ENCODE results near the gene MRPL52.

Gene MRPL52

GRCh38 chr14:22841311-22841710 lies 11.6 kb downstream of the MRPL52 start:
- Histone ChIP-seq H3K27me3 (ENCODE audit: control insufficient read depth, insufficient read depth, low read length) (no peaks in the 10 kb centered on the region), H3K9ac (ENCODE audit: low read depth, low read length) (no peak overlapping the region)

GRCh38 chr14:22841769-22842168 lies 12.1 kb downstream of the MRPL52 start:
- Histone ChIP-seq H3K27ac (ENCODE audit: low read depth, low read length) (no peak overlapping the region), H3K4me3 (ENCODE audit: low read depth, low read length) (no peak overlapping the region), H3K9me3 (ENCODE audit: control insufficient read depth, insufficient read depth, low read length) (no peaks in the 10 kb centered on the region), H3K27me3 (ENCODE audit: control insufficient read depth, insufficient read depth, low read length) (no peaks in the 10 kb centered on the region), H3K9ac (ENCODE audit: low read depth, low read length) (no peak overlapping the region), H3K36me3 (ENCODE audit: control insufficient read depth, insufficient read depth, low read length) (peaks cover 56% of the 10 kb centered on the region), H3K4me1 (ENCODE audit: control insufficient read depth, insufficient read depth, low read length) (peaks cover 17% of the 10 kb centered on the region; the same call in 1 of the 2 replicates)

More at GRCh38 chr14:22841311-22841710, 11.6 kb downstream of the MRPL52 start:
- Histone ChIP-seq H3K4me1 (ENCODE audit: control insufficient read depth, insufficient read depth, low read length) (peaks cover 17% of the 10 kb centered on the region; the same call in 1 of the 2 replicates), H3K27ac (ENCODE audit: low read depth, low read length) (no peak overlapping the region), H3K4me3 (ENCODE audit: low read depth, low read length) (no peak overlapping the region), H3K9me3 (ENCODE audit: control insufficient read depth, insufficient read depth, low read length) (no peaks in the 10 kb centered on the region), H3K36me3 (ENCODE audit: control insufficient read depth, insufficient read depth, low read length) (peaks cover 52% of the 10 kb centered on the region)

- no peaks in the 10 kb centered on the region for H3K27me3 ChIP-seq (ENCODE audit: control insufficient read depth, insufficient read depth, low read length)
- peaks cover 58% of the 10 kb centered on the region for H3K36me3 ChIP-seq (ENCODE audit: control insufficient read depth, insufficient read depth, low read length)
- H3K27ac ChIP-seq (ENCODE audit: low read depth, low read length), result no peak overlapping the region
- H3K4me3 ChIP-seq (ENCODE audit: low read depth, low read length), result no peak overlapping the region
- no peak overlapping the region for H3K9ac ChIP-seq (ENCODE audit: low read depth, low read length)
- H3K4me1 ChIP-seq (ENCODE audit: control insufficient read depth, insufficient read depth, low read length), result peaks cover 17% of the 10 kb centered on the region; the same call in 1 of the 2 replicates
- no peaks in the 10 kb centered on the region for H3K9me3 ChIP-seq (ENCODE audit: control insufficient read depth, insufficient read depth, low read length)
Observed at GRCh38 chr14:22842211-22843122, 12.8 kb downstream of the MRPL52 start.

- peaks cover 58% of the 10 kb centered on the region for H3K36me3 ChIP-seq (ENCODE audit: control insufficient read depth, insufficient read depth, low read length)
- no peak overlapping the region for H3K27ac ChIP-seq (ENCODE audit: low read depth, low read length)
- peaks cover 19% of the 10 kb centered on the region for H3K4me1 ChIP-seq (ENCODE audit: control insufficient read depth, insufficient read depth, low read length)
Observed at GRCh38 chr14:22843123-22843925, 13.6 kb downstream of the MRPL52 start.

GRCh38 chr14:22844221-22845102 lies 14.8 kb downstream of the MRPL52 start:
- no peak overlapping the region for H3K27ac ChIP-seq (ENCODE audit: low read depth, low read length)
- H3K36me3 ChIP-seq (ENCODE audit: control insufficient read depth, insufficient read depth, low read length), result peaks cover 58% of the 10 kb centered on the region
- peaks cover 18% of the 10 kb centered on the region for H3K4me1 ChIP-seq (ENCODE audit: control insufficient read depth, insufficient read depth, low read length)
- no peaks in the 10 kb centered on the region for H3K27me3 ChIP-seq (ENCODE audit: control insufficient read depth, insufficient read depth, low read length)
- no peak overlapping the region for H3K9ac ChIP-seq (ENCODE audit: low read depth, low read length)
- no peak overlapping the region for H3K4me3 ChIP-seq (ENCODE audit: low read depth, low read length)
- no peaks in the 10 kb centered on the region for H3K9me3 ChIP-seq (ENCODE audit: control insufficient read depth, insufficient read depth, low read length)

More at GRCh38 chr14:22843123-22843925, 13.6 kb downstream of the MRPL52 start:
- no peak overlapping the region for H3K9ac ChIP-seq (ENCODE audit: low read depth, low read length)
- no peaks in the 10 kb centered on the region for H3K9me3 ChIP-seq (ENCODE audit: control insufficient read depth, insufficient read depth, low read length)
- no peak overlapping the region for H3K4me3 ChIP-seq (ENCODE audit: low read depth, low read length)
- no peaks in the 10 kb centered on the region for H3K27me3 ChIP-seq (ENCODE audit: control insufficient read depth, insufficient read depth, low read length)

- Histone ChIP-seq H3K27ac (ENCODE audit: low read depth, low read length) (no peak overlapping the region), H3K4me3 (ENCODE audit: low read depth, low read length) (no peak overlapping the region), H3K27me3 (ENCODE audit: control insufficient read depth, insufficient read depth, low read length) (no peaks in the 10 kb centered on the region), H3K4me1 (ENCODE audit: control insufficient read depth, insufficient read depth, low read length) (peaks cover 19% of the 10 kb centered on the region), H3K9me3 (ENCODE audit: control insufficient read depth, insufficient read depth, low read length) (no peaks in the 10 kb centered on the region), H3K9ac (ENCODE audit: low read depth, low read length) (no peak overlapping the region), H3K36me3 (ENCODE audit: control insufficient read depth, insufficient read depth, low read length) (peaks cover 58% of the 10 kb centered on the region)
Observed at GRCh38 chr14:22845103-22845394, 15.4 kb downstream of the MRPL52 start.

- no peak overlapping the region for H3K9ac ChIP-seq (ENCODE audit: low read depth, low read length)
Observed at GRCh38 chr14:22845821-22846625, 16.3 kb downstream of the MRPL52 start.

GRCh38 chr14:22846811-22847307 lies 17.2 kb downstream of the MRPL52 start:
- no peaks in the 10 kb centered on the region for H3K9me3 ChIP-seq (ENCODE audit: control insufficient read depth, insufficient read depth, low read length)
- no peak overlapping the region for H3K4me3 ChIP-seq (ENCODE audit: low read depth, low read length)
- no peak overlapping the region for H3K9ac ChIP-seq (ENCODE audit: low read depth, low read length)
- H3K27ac ChIP-seq (ENCODE audit: low read depth, low read length), result no peak overlapping the region
- H3K4me1 ChIP-seq (ENCODE audit: control insufficient read depth, insufficient read depth, low read length), result peaks cover 19% of the 10 kb centered on the region
- H3K27me3 ChIP-seq (ENCODE audit: control insufficient read depth, insufficient read depth, low read length), result no peaks in the 10 kb centered on the region
- peaks cover 48% of the 10 kb centered on the region for H3K36me3 ChIP-seq (ENCODE audit: control insufficient read depth, insufficient read depth, low read length)

More at GRCh38 chr14:22845821-22846625, 16.3 kb downstream of the MRPL52 start:
- peaks cover 56% of the 10 kb centered on the region for H3K36me3 ChIP-seq (ENCODE audit: control insufficient read depth, insufficient read depth, low read length)
- H3K27me3 ChIP-seq (ENCODE audit: control insufficient read depth, insufficient read depth, low read length), result no peaks in the 10 kb centered on the region
- H3K27ac ChIP-seq (ENCODE audit: low read depth, low read length), result no peak overlapping the region
- H3K4me3 ChIP-seq (ENCODE audit: low read depth, low read length), result no peak overlapping the region
- peaks cover 19% of the 10 kb centered on the region for H3K4me1 ChIP-seq (ENCODE audit: control insufficient read depth, insufficient read depth, low read length)
- no peaks in the 10 kb centered on the region for H3K9me3 ChIP-seq (ENCODE audit: control insufficient read depth, insufficient read depth, low read length)

- Histone ChIP-seq H3K9ac (ENCODE audit: low read depth, low read length) (no peak overlapping the region), H3K4me3 (ENCODE audit: low read depth, low read length) (no peak overlapping the region), H3K27ac (ENCODE audit: low read depth, low read length) (peak overlapping the region; percentile 64), H3K36me3 (ENCODE audit: control insufficient read depth, insufficient read depth, low read length) (peaks cover 39% of the 10 kb centered on the region), H3K9me3 (ENCODE audit: control insufficient read depth, insufficient read depth, low read length) (no peaks in the 10 kb centered on the region), H3K4me1 (ENCODE audit: control insufficient read depth, insufficient read depth, low read length) (peaks cover 23% of the 10 kb centered on the region), H3K27me3 (ENCODE audit: control insufficient read depth, insufficient read depth, low read length) (no peaks in the 10 kb centered on the region)
Observed at GRCh38 chr14:22847661-22848341, 18.1 kb downstream of the MRPL52 start.

Data from HUES48 (cell line).